ENCODE measurements around the gene SLC36A3.

DNA sequence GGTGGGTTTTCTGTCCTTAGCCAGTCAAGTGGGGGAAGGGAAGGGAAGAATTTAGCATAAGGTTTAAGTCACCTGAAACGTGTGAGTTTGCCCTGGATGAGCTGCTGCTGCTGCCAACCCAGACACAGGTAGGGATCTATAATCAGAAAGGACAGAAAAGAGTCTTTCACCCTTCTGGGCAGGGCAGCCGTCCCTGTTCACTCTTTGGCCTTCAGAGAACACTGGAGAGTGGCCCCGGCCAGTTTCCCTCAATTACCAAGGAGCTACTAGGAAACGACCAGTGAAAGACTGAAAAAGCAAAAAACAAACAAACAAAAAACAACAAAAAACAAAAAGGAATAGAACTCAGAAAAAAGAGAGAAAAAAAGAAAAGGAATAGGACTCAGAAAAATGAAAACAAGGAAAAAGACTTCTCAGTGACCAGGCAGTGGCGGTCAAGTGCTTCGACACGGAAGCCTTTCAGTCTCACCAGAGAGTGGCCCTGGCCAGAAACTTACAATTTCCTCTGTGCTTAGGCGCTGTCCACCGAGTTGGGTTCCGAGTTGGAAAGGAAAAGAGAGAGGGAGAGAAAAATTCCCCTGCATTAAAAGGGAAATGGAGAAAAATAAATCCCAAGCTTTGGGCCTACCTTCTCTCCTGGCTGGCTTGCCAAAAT is 53.1 kb downstream of the SLC36A3 start:
- TF ChIP-seq, protein P1, sequence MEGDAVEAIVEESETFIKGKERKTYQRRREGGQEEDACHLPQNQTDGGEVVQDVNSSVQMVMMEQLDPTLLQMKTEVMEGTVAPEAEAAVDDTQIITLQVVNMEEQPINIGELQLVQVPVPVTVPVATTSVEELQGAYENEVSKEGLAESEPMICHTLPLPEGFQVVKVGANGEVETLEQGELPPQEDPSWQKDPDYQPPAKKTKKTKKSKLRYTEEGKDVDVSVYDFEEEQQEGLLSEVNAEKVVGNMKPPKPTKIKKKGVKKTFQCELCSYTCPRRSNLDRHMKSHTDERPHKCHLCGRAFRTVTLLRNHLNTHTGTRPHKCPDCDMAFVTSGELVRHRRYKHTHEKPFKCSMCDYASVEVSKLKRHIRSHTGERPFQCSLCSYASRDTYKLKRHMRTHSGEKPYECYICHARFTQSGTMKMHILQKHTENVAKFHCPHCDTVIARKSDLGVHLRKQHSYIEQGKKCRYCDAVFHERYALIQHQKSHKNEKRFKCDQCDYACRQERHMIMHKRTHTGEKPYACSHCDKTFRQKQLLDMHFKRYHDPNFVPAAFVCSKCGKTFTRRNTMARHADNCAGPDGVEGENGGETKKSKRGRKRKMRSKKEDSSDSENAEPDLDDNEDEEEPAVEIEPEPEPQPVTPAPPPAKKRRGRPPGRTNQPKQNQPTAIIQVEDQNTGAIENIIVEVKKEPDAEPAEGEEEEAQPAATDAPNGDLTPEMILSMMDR (IDR thresholded peaks at IDR 0.05) = no peak
- TF ChIP-seq POLR2A (IDR thresholded peaks at IDR 0.05) = no peak
